IPS DF 6.9 (cell line): Measurements from ENCODE around the gene IVD.

Experiments used
- DNase-seq: peaks from one replicate; pipeline ENCODE4 v3.0.0-alpha.2; 2013; ENCODE audit warnings: low read depth, low spot score
- H3K27ac ChIP-seq: one replicate; pipeline ENCODE4 v1.5.1; 2013; ENCODE audit warnings: low read length, control low read depth
- H3K27me3 ChIP-seq: 2 replicates; pipeline ENCODE4 v1.6.1; 2013; ENCODE audit warnings: mild to moderate bottlenecking, low read length; ENCODE audit not compliant: control insufficient read depth, insufficient read depth
- H3K36me3 ChIP-seq: 2 replicates; pipeline ENCODE4 v1.6.1; 2013; ENCODE audit warnings: low read length; ENCODE audit not compliant: control insufficient read depth, insufficient read depth
- H3K4me1 ChIP-seq: 2 replicates; pipeline ENCODE4 v1.6.1; 2013; ENCODE audit warnings: low read length; ENCODE audit not compliant: control insufficient read depth, insufficient read depth
- H3K4me3 ChIP-seq: 2 replicates; pipeline ENCODE4 v1.5.1; 2013; ENCODE audit warnings: mild to moderate bottlenecking, low read length
- H3K9me3 ChIP-seq: 2 replicates; pipeline ENCODE4 v1.6.1; 2013; ENCODE audit warnings: low read length, inconsistent platforms; ENCODE audit not compliant: control insufficient read depth, insufficient read depth
- WGBS: extraction: QIAGEN DNeasy Blood & Tissue Kit; methylation state at CpG from one replicate; pipeline ENCODE4 v1.1.7; 2013; ENCODE audit warnings: mixed read lengths, missing lambda C conversion rate; ENCODE audit not compliant: insufficient read length, insufficient coverage; 5-methylcytosine and 5-hydroxymethylcytosine counted together

IVD gene

GRCh38 chr15:40377606-40378005 is 28.0 kb upstream of the IVD start:
- Histone ChIP-seq H3K4me1 (0 out of 2 replicates have a peak, but pooled peaks cover 2% of the 10 kb centered on the region), H3K9me3 (no peaks in the 10 kb centered on the region), H3K27me3 (no peaks in the 10 kb centered on the region), H3K27ac (no peak overlapping the region), H3K4me3 (no peak overlapping the region), H3K36me3 (no peaks in the 10 kb centered on the region)
- no peak for DNase-seq
- WGBS = no CpG with 5 or more reads among the region's 3 CpGs

- Histone ChIP-seq H3K27ac (no peak overlapping the region), H3K4me1 (no peaks in the 10 kb centered on the region), H3K9me3 (no peaks in the 10 kb centered on the region), H3K36me3 (no peaks in the 10 kb centered on the region), H3K27me3 (no peaks in the 10 kb centered on the region), H3K4me3 (no peak overlapping the region)
- no CpG with 5 or more reads among the region's 4 CpGs for WGBS
- no peak for DNase-seq
Measured at GRCh38 chr15:40379374-40379773, 26.2 kb upstream of the IVD start.

- Histone ChIP-seq H3K4me1 (no peaks in the 10 kb centered on the region), H3K27me3 (no peaks in the 10 kb centered on the region), H3K9me3 (no peaks in the 10 kb centered on the region), H3K4me3 (no peak overlapping the region), H3K36me3 (no peaks in the 10 kb centered on the region), H3K27ac (no peak overlapping the region)
- no peak for DNase-seq
- no CpG with 5 or more reads among the region's 4 CpGs for WGBS
Measured at GRCh38 chr15:40379853-40380252, 25.7 kb upstream of the IVD start.

- H3K9me3 ChIP-seq = no peaks in the 10 kb centered on the region
- H3K4me1 ChIP-seq = no peaks in the 10 kb centered on the region
- no peaks in the 10 kb centered on the region for H3K27me3 ChIP-seq
- no peak overlapping the region for H3K4me3 ChIP-seq
- DNase-seq = no peak
- no peak overlapping the region for H3K27ac ChIP-seq
- WGBS = no CpG with 5 or more reads among the region's 10 CpGs
- no peaks in the 10 kb centered on the region for H3K36me3 ChIP-seq
Measured at GRCh38 chr15:40380636-40381035, 25.0 kb upstream of the IVD start.

- Histone ChIP-seq H3K9me3 (no peaks in the 10 kb centered on the region), H3K36me3 (peaks cover 8% of the 10 kb centered on the region), H3K27me3 (no peaks in the 10 kb centered on the region), H3K4me3 (no peak overlapping the region), H3K4me1 (no peaks in the 10 kb centered on the region), H3K27ac (no peak overlapping the region)
- no CpG with 5 or more reads among the region's 11 CpGs for WGBS
- DNase-seq = no peak
Measured at GRCh38 chr15:40381818-40382529, 23.6 kb upstream of the IVD start.

- DNase-seq = peak; percentile 93
- H3K9me3 ChIP-seq = no peaks in the 10 kb centered on the region
- H3K27ac ChIP-seq = no peak within 1 kb of the TSS
- peak within 1 kb of the TSS; percentile 93 for H3K4me3 ChIP-seq
- peaks cover 13% of the 10 kb centered on the region for H3K36me3 ChIP-seq
- WGBS = no CpG with 5 or more reads among the region's 57 CpGs
- no peaks in the 10 kb centered on the region for H3K4me1 ChIP-seq
- H3K27me3 ChIP-seq = no peaks in the 10 kb centered on the region
Measured at GRCh38 chr15:40382580-40383456, 22.8 kb upstream of the IVD start, which contains the start of gene KNSTRN. Gene KNSTRN, plus strand, starts transcription at chr15:40382721. Its CDS starts 115 bp downstream, at chr15:40382836.

- Histone ChIP-seq H3K27me3 (no peaks in the 10 kb centered on the region), H3K9me3 (no peaks in the 10 kb centered on the region), H3K4me3 (no peak overlapping the region), H3K27ac (no peak overlapping the region), H3K4me1 (no peaks in the 10 kb centered on the region), H3K36me3 (peaks cover 21% of the 10 kb centered on the region)
- DNase-seq = no peak
- WGBS = no CpG with 5 or more reads among the region's 3 CpGs
Measured at GRCh38 chr15:40386480-40386879, 19.1 kb upstream of the IVD start.

- H3K9me3 ChIP-seq = no peaks in the 10 kb centered on the region
- no peaks in the 10 kb centered on the region for H3K27me3 ChIP-seq
- DNase-seq = no peak
- H3K36me3 ChIP-seq = peaks cover 24% of the 10 kb centered on the region
- H3K4me3 ChIP-seq = no peak overlapping the region
- H3K27ac ChIP-seq = no peak overlapping the region
- no CpG with 5 or more reads among the region's 13 CpGs for WGBS
- no peaks in the 10 kb centered on the region for H3K4me1 ChIP-seq
Measured at GRCh38 chr15:40388941-40389823, 16.4 kb upstream of the IVD start.

- Histone ChIP-seq H3K27ac (no peak overlapping the region), H3K4me3 (no peak overlapping the region), H3K4me1 (no peaks in the 10 kb centered on the region), H3K9me3 (no peaks in the 10 kb centered on the region), H3K27me3 (no peaks in the 10 kb centered on the region), H3K36me3 (peaks cover 24% of the 10 kb centered on the region)
- no CpG with 5 or more reads among the region's 2 CpGs for WGBS
- DNase-seq = no peak
Measured at GRCh38 chr15:40389824-40390595, 15.6 kb upstream of the IVD start.
